AG09309 (cell line): ENCODE results near the gene KANSL1.

Source experiments
- DNase-seq: peaks from one replicate; pipeline ENCODE4 v3.0.0-alpha.2; 2010; ENCODE audit warnings: low read depth
- H3K4me3 ChIP-seq: 2 replicates; pipeline ENCODE4 v1.5.1; 2011; ENCODE audit warnings: mild to moderate bottlenecking, low read depth, low read length, moderate library complexity; ENCODE audit not compliant: control insufficient read depth
- TF ChIP-seq, protein P1 (sequence below): IDR thresholded peaks from 2 replicates; pipeline ENCODE4 v1.5.1; 2011; ENCODE audit warnings: mild to moderate bottlenecking, low read depth, low read length, inconsistent platforms; ENCODE audit not compliant: insufficient read depth, control insufficient read depth; ENCODE audit errors: missing control alignments

The KANSL1 gene

DNA sequence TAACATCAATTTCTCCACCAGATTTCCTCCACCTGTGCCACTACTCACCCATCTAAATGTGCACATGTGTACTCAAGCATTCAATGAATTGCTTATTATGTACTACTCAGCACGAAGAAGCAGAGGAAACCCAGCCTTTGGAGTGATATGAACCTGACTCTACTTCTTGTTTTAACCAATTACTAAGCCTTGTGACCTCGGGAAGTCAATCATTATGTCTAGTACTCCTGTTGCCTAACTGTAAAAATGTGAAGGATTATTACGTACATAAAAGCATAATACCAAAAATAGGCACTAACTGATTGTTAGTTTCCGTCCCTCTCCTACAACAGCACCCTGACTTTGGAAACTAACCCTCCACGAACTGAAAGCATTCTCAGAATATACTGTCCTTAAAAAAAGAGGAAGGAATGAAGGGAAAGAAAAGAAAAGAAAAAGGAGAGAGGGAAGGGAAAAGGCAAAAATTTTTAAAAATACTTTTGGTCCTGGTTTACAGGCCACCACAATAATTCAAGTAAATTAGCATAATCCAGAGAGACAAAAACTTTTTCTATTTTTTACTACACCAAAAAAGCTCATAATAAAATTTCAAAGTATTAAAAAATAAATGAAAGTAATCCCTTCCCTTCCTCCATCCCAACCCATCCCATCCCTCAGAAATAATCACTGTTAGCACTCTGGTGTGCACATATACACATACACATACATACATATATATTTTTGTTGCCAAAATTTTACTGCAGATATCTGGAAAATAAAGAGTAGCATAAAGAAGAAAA lies 53.6 kb downstream of the KANSL1 start:
- DNase-seq: no peak
- TF ChIP-seq, protein P1, sequence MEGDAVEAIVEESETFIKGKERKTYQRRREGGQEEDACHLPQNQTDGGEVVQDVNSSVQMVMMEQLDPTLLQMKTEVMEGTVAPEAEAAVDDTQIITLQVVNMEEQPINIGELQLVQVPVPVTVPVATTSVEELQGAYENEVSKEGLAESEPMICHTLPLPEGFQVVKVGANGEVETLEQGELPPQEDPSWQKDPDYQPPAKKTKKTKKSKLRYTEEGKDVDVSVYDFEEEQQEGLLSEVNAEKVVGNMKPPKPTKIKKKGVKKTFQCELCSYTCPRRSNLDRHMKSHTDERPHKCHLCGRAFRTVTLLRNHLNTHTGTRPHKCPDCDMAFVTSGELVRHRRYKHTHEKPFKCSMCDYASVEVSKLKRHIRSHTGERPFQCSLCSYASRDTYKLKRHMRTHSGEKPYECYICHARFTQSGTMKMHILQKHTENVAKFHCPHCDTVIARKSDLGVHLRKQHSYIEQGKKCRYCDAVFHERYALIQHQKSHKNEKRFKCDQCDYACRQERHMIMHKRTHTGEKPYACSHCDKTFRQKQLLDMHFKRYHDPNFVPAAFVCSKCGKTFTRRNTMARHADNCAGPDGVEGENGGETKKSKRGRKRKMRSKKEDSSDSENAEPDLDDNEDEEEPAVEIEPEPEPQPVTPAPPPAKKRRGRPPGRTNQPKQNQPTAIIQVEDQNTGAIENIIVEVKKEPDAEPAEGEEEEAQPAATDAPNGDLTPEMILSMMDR: no peak
- no peak overlapping the region for H3K4me3 ChIP-seq

DNA sequence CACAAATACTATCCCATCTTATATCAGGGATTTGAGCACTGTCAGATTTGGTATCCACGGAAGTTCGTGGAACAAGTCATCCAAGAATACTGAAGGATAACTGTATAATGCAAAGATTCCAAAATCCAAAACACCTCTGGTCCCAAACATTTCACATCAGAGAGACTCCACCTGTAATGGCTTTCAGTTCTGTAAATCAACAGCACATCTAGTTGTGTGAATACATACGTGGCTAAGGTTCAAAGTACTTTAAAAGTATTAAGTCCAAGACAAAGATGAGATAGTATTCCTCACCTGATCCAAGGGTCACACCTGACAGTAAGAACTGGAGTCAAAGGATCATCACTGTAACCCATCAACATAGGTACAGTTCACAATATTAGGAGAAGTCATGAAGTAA lies 54.8 kb downstream of the KANSL1 start:
- DNase-seq: no peak
- TF ChIP-seq, protein P1: no peak
- no peak overlapping the region for H3K4me3 ChIP-seq

DNA sequence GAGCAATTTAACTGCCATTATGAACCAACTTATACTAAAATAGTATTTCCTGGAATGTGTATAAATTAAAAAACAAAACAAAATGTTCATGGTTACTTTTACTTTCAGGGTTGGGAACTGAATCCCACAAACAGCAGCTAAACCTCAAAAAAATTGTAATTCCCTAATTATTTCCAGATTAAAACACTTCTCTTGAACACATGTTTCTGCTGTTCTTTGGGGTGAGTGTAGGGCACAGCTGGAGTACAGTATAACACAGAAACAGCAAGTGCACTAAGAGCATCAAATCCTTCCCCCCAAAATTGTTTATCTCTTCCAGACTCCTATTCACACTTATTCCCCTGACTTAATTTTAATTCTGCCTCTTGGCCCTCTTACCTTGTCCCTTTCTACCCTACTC lies 56.4 kb downstream of the KANSL1 start:
- TF ChIP-seq, protein P1: no peak
- no peak for DNase-seq

DNA sequence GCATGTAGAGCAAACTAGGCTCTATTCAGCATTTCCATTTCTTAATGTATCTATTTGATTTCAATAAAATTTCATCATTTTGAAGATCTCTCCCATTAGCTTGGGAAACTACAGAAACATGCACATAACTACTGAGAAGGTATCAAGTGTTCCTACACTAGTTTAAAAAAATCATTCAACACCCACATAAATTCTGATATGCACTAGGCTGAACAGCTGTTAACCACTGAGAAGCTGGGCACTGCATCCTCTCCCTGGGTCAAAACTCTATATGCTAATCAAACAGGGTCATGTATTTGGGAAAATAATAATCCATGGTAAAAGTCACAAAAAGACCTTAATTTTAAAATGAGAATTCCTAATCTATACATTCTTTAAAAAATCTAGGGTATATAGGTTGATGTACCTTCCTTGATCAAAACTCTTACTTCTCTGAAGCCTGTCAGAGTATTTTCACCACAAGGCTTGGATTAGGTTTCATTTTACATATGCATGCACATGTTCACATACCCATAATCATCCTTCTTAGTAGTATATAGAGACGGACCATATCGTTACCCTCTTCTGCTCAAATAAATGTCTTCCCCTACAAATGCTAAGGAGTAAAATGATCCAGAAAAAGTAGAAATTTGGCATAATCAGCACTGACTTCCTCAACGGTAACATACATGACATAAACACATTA lies 57.2 kb downstream of the KANSL1 start:
- DNase-seq: no peak
- TF ChIP-seq, protein P1: no peak
- no peak overlapping the region for H3K4me3 ChIP-seq

More for the DNA sequence above, 56.4 kb downstream of the KANSL1 start:
- no peak overlapping the region for H3K4me3 ChIP-seq

DNA sequence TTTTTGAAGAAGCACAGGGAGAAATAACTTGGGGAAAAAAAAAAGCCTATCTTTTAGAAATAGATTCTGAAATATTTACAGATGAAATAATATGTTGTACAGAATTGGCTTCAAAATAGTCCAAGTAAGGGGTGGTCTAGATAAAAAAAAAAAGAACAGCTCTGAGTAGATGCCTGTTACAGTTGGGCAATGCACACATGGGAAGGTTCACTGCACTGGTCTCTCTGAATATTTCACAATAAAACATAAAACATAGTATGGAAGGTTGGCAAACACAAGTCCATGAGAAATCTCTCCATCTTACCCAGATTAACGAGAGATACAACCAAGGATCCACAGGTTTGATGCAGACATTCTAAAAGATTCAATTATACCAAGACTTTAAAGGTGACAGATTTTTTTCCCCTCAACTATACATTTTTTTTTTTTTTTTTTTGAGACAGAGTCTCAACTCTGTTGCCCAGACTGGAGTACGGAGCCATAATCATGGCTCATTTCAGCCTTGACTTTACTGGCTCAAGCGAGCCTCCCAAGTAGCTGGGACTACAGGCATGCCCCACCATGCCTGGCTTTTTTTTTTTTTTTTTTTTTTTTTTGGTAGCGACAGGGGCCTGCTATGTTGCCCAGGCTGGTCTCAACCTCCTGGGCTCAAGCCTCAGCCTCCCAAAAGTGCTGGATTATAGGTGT lies 58.0 kb downstream of the KANSL1 start:
- no peak for DNase-seq
- no peak overlapping the region for H3K4me3 ChIP-seq
- TF ChIP-seq, protein P1: no peak

DNA sequence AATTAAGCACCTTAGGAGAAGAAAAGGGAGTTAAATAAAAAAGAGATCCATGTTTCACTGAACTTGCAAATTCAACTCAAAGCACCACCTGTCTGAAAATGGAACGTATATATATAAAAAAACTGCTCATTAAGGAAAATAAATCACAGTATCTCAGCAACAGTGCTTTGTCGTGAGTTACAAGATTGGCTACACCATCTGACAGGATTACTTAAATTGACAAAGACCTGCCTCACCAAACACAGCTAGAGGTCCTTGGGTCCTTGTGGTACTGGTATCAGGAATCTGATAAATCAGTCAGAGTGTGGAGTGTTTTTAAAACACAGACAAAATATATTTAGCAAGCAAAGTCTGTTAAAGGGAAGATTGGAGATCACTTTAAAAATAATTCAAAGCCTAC lies 63.9 kb downstream of the KANSL1 start:
- no peak overlapping the region for H3K4me3 ChIP-seq
- no peak for DNase-seq
- TF ChIP-seq, protein P1: no peak
